Gastroesophageal sphincter (tissue), 4 donors: ENCODE results near the gene HRH1. TPM values are rescaled to one million over a fixed set of nuclear protein-coding genes. Genes with fewer than 3 reads are reported as not detected.

ENCODE experiments used
- ATAC-seq: fragments of 150-250 bp; one replicate; pipeline ENCODE4 v1.9.1; 2016; ENCODE audit warnings: mild to moderate bottlenecking, moderate library complexity
- H3K27ac ChIP-seq, 4 donors: fragments of 200-600 bp; sonication (generic) in 3 of 4; 1 replicate in 3 of 4; 2 replicates in 1 of 4; pipeline ENCODE4 v1.5.1; 2016 to 2019
- H3K27me3 ChIP-seq: fragments of 200-600 bp; sonication (generic); one replicate; pipeline ENCODE4 v1.5.1; 2019
- H3K36me3 ChIP-seq, 2 donors: fragments of 200-600 bp; sonication (generic); one replicate each; pipeline ENCODE4 v1.5.1; 2019; ENCODE audit warnings: control low read depth in 1 of 2
- H3K4me1 ChIP-seq, 3 donors: fragments of 200-600 bp; sonication (generic); 1 replicate in 2 of 3; 2 replicates in 1 of 3; pipeline ENCODE4 v1.5.1; 2016 to 2019; ENCODE audit warnings: control low read depth in 2 of 3
- H3K4me3 ChIP-seq, 2 donors: fragments of 200-600 bp; sonication (generic); one replicate each; pipeline ENCODE4 v1.5.1; 2019; ENCODE audit warnings: mild to moderate bottlenecking in 1 of 2, moderate library complexity in 1 of 2
- H3K9me3 ChIP-seq, 3 donors: fragments of 200-600 bp; sonication (generic); one replicate each; pipeline ENCODE4 v1.5.1; 2017 to 2019; ENCODE audit warnings: control low read depth in 2 of 3
- EP300 ChIP-seq: sonication (generic); formaldehyde crosslinking; IDR thresholded peaks from one replicate; pipeline ENCODE4 v1.6.1; 2017; ENCODE audit warnings: antibody characterized with exemption, mild to moderate bottlenecking
- POLR2A ChIP-seq, 2 donors: fragments of 450-650 bp; IDR thresholded peaks; one replicate each; pipeline ENCODE4 v1.6.1; 2017; ENCODE audit warnings: antibody characterized with exemption in 2 of 2, mild to moderate bottlenecking in 2 of 2, moderate library complexity in 1 of 2
- POLR2AphosphoS5 ChIP-seq: sonication (generic); formaldehyde crosslinking; IDR thresholded peaks from one replicate; pipeline ENCODE4 v1.6.1; 2017; ENCODE audit warnings: antibody characterized with exemption
- WGBS, 2 donors: methylation state at CpG; one replicate each; pipeline ENCODE4 v1.1.5; 2018; ENCODE audit warnings: low coverage in 1 of 2; 5-methylcytosine and 5-hydroxymethylcytosine counted together
- total RNA-seq, 4 donors: library from RNA; depleted of rRNA; stranded (reverse); fragments of >200 nt; gene quantifications; one replicate each; pipeline ENCODE4 v1.1.0, GENCODE V29; 2016
- TF ChIP-seq, protein P1 (sequence below), 4 experiments: fragments of 200-600 bp in 2 of 4; fragments of 450-650 bp in 2 of 4; sonication (generic) in 1 of 4; IDR thresholded peaks; one replicate each; pipeline ENCODE4 v1.5.1; 2017 to 2019; ENCODE audit warnings: antibody characterized with exemption in 4 of 4, mild to moderate bottlenecking in 2 of 4, moderate library complexity in 2 of 4

Gene HRH1
- total RNA-seq, 4 donors from 2014 or later = 1.6 to 14.4 (median 7.8) TPM

DNA sequence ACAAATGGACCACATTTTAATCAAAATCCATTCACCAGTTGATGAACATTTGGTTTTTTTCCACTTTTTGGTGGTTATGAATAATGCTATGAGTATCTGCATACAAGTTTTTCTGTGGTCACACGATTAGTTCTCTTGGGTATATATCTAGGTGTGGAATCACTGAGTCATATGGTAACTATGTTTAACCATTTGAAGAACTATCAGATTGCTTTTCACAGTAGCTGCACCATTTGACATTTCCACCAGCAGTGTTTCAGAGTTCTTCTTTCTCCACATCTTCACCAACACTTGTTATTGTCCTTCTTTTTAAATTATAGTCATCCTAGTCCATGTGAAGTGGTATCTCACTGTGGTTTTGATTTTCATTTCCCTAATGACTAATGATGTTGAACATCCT is 84.6 kb downstream of the HRH1 start:
- Histone ChIP-seq H3K36me3 (no peaks in the 10 kb centered on the region), H3K9me3 (no peaks in the 10 kb centered on the region), H3K27me3 (no peaks in the 10 kb centered on the region), H3K27ac (no peak overlapping the region), H3K4me1 (peaks cover 0 to 7% (median 0%) of the 10 kb centered on the region in 3 donors), H3K4me3 (no peak overlapping the region)
- TF ChIP-seq POLR2AphosphoS5 = no peak
- TF ChIP-seq, protein P1, sequence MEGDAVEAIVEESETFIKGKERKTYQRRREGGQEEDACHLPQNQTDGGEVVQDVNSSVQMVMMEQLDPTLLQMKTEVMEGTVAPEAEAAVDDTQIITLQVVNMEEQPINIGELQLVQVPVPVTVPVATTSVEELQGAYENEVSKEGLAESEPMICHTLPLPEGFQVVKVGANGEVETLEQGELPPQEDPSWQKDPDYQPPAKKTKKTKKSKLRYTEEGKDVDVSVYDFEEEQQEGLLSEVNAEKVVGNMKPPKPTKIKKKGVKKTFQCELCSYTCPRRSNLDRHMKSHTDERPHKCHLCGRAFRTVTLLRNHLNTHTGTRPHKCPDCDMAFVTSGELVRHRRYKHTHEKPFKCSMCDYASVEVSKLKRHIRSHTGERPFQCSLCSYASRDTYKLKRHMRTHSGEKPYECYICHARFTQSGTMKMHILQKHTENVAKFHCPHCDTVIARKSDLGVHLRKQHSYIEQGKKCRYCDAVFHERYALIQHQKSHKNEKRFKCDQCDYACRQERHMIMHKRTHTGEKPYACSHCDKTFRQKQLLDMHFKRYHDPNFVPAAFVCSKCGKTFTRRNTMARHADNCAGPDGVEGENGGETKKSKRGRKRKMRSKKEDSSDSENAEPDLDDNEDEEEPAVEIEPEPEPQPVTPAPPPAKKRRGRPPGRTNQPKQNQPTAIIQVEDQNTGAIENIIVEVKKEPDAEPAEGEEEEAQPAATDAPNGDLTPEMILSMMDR (IDR thresholded peaks at IDR 0.05) = no peak
- ATAC-seq = no peak
- 43 to 78% methylated on average over 1 of the region's 1 CpG for WGBS, 2 donors

DNA sequence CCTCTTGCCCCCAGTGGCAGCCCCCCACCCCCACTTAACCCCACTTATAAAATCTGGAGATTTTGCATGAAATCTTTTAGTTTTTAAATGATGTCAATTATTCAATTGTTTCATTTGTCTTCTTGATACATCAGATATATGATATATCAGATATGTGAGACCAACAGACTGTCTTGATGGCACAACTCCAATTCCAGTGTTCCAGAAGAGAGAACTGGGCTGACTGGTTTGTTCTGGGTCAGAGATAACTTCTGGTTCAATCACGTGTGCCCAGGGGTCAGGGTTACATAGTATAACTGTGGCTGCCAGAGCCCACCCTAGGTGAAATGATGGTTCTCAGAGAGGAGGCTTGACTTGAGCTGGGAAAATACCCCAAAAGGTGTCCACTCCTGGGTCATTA is 85.5 kb downstream of the HRH1 start:
- Histone ChIP-seq H3K4me3 (no peak overlapping the region), H3K9me3 (no peaks in the 10 kb centered on the region), H3K27me3 (no peaks in the 10 kb centered on the region), H3K36me3 (no peaks in the 10 kb centered on the region), H3K4me1 (peaks cover 0 to 7% (median 0%) of the 10 kb centered on the region in 3 donors), H3K27ac (no peak overlapping the region)
- ATAC-seq = no peak
- 67% methylated on average over 1 of the region's 1 CpG; no CpG with 5 or more reads in 1 of the 2 donors for WGBS, 2 donors
- no peak for TF ChIP-seq POLR2A (IDR thresholded peaks at IDR 0.05)

DNA sequence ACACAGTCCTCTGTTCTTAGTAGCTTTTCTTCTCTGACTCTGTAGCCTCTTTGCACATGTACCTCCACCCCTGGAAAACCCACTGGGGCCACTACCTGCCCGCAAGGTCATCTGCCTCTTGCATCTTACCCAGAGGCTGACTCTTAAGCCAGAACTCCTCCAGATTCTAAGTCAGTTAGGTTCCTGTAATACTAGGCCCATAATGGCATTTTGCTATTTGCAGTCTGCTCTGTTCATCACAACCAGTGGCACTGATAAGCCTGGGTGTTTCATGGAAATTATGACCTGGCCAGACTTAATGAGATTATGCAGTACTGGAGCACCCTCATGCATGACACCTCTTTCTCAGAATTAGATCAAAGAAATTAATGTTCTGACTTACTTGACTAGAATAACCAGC is 86.2 kb downstream of the HRH1 start:
- H3K36me3 ChIP-seq = no peaks in the 10 kb centered on the region
- no peak overlapping the region for H3K4me3 ChIP-seq
- H3K4me1 ChIP-seq = peaks cover 0 to 7% (median 0%) of the 10 kb centered on the region in 3 donors
- WGBS, 2 donors = no CpG with 5 or more reads among the region's 1 CpG
- no peak overlapping the region for H3K27ac ChIP-seq
- ATAC-seq = no peak
- no peak for TF ChIP-seq POLR2AphosphoS5
- TF ChIP-seq POLR2A (IDR thresholded peaks at IDR 0.05) = no peak
- TF ChIP-seq, protein P1 (IDR thresholded peaks at IDR 0.05) = no peak
- no peak for TF ChIP-seq EP300
- no peaks in the 10 kb centered on the region for H3K27me3 ChIP-seq
- no peaks in the 10 kb centered on the region for H3K9me3 ChIP-seq

DNA sequence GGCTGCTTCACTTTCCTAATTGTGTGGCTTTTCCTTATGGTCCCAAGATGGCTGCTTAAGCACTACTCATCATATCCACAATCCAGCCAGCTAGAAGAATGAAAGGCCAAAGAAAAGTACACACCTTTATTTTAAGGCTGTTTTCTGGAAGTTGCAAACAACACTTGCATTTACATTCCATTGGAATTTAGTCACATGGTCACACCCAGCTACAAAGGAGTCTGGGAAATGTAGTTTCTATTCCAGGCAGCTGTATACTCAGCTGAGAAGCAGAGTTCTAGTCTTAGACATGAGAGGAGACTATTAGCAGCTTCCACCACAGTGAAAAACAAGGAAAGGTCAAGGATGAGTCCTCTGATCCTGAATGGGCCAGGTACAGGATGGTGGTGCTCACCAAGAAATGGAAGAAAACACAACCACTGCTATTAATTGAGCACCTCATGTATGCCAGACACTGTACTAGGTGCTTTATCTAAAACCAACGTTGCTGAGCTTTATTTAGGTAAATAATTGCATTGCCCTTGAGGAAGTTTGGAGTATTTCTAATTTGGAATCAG is 89.9 kb downstream of the HRH1 start:
- no peak overlapping the region for H3K27ac ChIP-seq
- H3K4me1 ChIP-seq = no peaks in the 10 kb centered on the region
- H3K36me3 ChIP-seq = no peaks in the 10 kb centered on the region
- TF ChIP-seq, protein P1 (IDR thresholded peaks at IDR 0.05) = no peak
- no peak for TF ChIP-seq EP300
- no peak for TF ChIP-seq POLR2A (IDR thresholded peaks at IDR 0.05)
- no peak for TF ChIP-seq POLR2AphosphoS5
- H3K9me3 ChIP-seq = no peaks in the 10 kb centered on the region
- 57 to 88% methylated on average over 1 of the region's 1 CpG for WGBS, 2 donors
- H3K27me3 ChIP-seq = no peaks in the 10 kb centered on the region
- no peak overlapping the region for H3K4me3 ChIP-seq
- no peak for ATAC-seq

DNA sequence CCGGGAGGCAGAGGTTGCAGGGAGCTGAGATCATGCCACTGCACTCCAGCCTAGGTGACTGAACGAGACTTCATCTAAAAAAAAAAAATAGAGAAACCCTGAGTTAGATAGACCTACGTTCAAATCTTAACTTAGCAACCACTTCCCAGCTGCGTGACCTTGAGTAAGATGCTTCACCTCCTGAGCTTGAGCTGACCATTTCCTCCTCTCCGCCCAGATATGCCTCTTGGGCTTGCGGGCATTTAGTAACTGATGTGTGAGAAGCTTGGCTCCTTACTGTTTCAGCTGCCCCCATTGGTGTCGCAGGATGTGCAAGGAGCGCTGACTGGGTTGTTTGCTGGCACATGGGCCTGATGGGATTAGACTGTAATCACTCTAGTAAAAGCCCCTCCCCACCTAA is 91.0 kb downstream of the HRH1 start:
- H3K9me3 ChIP-seq = no peaks in the 10 kb centered on the region
- H3K36me3 ChIP-seq = no peaks in the 10 kb centered on the region
- WGBS, 2 donors = 78 to 84% methylated on average over 5 of the region's 8 CpGs
- no peaks in the 10 kb centered on the region for H3K27me3 ChIP-seq
- no peaks in the 10 kb centered on the region for H3K4me1 ChIP-seq
- TF ChIP-seq POLR2AphosphoS5 (no peak), POLR2A (IDR thresholded peaks at IDR 0.05) (no peak), EP300 (no peak)
- TF ChIP-seq, protein P1 (IDR thresholded peaks at IDR 0.05) = no peak
- ATAC-seq = no peak
- H3K27ac ChIP-seq = no peak overlapping the region
- H3K4me3 ChIP-seq = no peak overlapping the region
